GM19452 (cell line): ENCODE data around the gene POLR2L.

Experiments
- ATAC-seq: cut with Tn5 transposase; IDR thresholded peaks from one replicate; pipeline ENCODE4 v1.9.1; 2021; ENCODE audit not compliant: unreplicated experiment

POLR2L gene

GRCh38 chr11:813456-814096, 28.8 kb downstream of the POLR2L start:
- ATAC-seq, result no peak

- no peak for ATAC-seq
Observed at GRCh38 chr11:813072-813455, 29.3 kb downstream of the POLR2L start.

GRCh38 chr11:812390-812789, 29.9 kb downstream of the POLR2L start:
- no peak for ATAC-seq

GRCh38 chr11:811446-812245, 30.7 kb downstream of the POLR2L start:
- ATAC-seq, result no peak

GRCh38 chr11:810040-810567, 32.2 kb downstream of the POLR2L start:
- peak; percentile 9 for ATAC-seq

GRCh38 chr11:809287-810039, 32.9 kb downstream of the POLR2L start, which contains the start of gene RPLP2:
RPLP2 (plus strand) TSS chr11:809967; CDS start chr11:810235, 268 bp downstream.
- peak; percentile 65 for ATAC-seq

GRCh38 chr11:808427-809286, 33.7 kb downstream of the POLR2L start:
- ATAC-seq, result no peak

GRCh38 chr11:804599-804964, 37.7 kb downstream of the POLR2L start:
- ATAC-seq, result no peak

- no peak for ATAC-seq
Observed at GRCh38 chr11:803770-804598, 38.3 kb downstream of the POLR2L start.

GRCh38 chr11:803467-803742, 38.9 kb downstream of the POLR2L start:
- ATAC-seq, result no peak

GRCh38 chr11:802693-803466, 39.4 kb downstream of the POLR2L start:
- ATAC-seq, result no peak

- ATAC-seq, result no peak
Observed at GRCh38 chr11:802018-802617, 40.2 kb downstream of the POLR2L start.

GRCh38 chr11:801097-801780, 41.1 kb downstream of the POLR2L start:
- no peak for ATAC-seq

GRCh38 chr11:800473-800872, 41.9 kb downstream of the POLR2L start:
- ATAC-seq, result no peak

- ATAC-seq, result no peak
Observed at GRCh38 chr11:799641-800316, 42.5 kb downstream of the POLR2L start.

- ATAC-seq, result peak; percentile 60
Observed at GRCh38 chr11:798093-798713, 44.1 kb downstream of the POLR2L start, which contains the start of gene SLC25A22. SLC25A22 (minus strand) TSS chr11:798281; CDS start chr11:795006, 3,275 bp downstream.
